IMR-90 (cell line): ENCODE data around the gene ZMYM4. TPM values are rescaled to one million over a fixed set of nuclear protein-coding genes. Genes with fewer than 3 reads are reported as not detected.

ENCODE experiments used
- ATAC-seq: fragments of 200-7000 bp; cut with Tn5 transposase; 2 replicates; pipeline ENCODE4 v1.9.1; 2020; ENCODE audit warnings: low read depth, mild to moderate bottlenecking, moderate library complexity
- BruUV-seq: library from RNA; stranded (reverse); fragments of 400-500 nt; replicated peaks from 2 replicates; lab custom pipeline; 2021; lab: Mats Ljungman, UMichigan
- CTCF ChIA-PET: fragments of 300-600 bp; formaldehyde crosslinking; extraction: SDS; loops from one replicate; lab custom pipeline; 2021; ENCODE audit warnings: antibody characterized with exemption; lab: Yijun Ruan, JAX
- POLR2A ChIA-PET: fragments of 300-600 bp; sonication (Branson Sonifier 250); formaldehyde crosslinking; loops from one replicate; lab custom pipeline; 2022; ENCODE audit warnings: antibody characterized with exemption; ENCODE audit not compliant: unreplicated experiment; lab: Charles Lee
- DNase-seq: peaks from one replicate; pipeline ENCODE4 v3.0.0; 2013
- H2AFZ ChIP-seq: replicated peaks from 2 replicates; pipeline ENCODE3; 2013; ENCODE audit warnings: low read length, mild to moderate bottlenecking; ENCODE audit not compliant: poor library complexity
- H2AK5ac ChIP-seq: 2 replicates; pipeline ENCODE4 v1.6.1; 2013; ENCODE audit warnings: low read depth, low read length, inconsistent platforms
- H2AK9ac ChIP-seq: replicated peaks from 2 replicates; pipeline ENCODE3; 2013; ENCODE audit warnings: mild to moderate bottlenecking, low read depth, low read length, moderate library complexity; ENCODE audit not compliant: poor library complexity
- H2BK120ac ChIP-seq: 2 replicates; pipeline ENCODE4 v1.6.1; 2013; ENCODE audit warnings: low read depth, low read length, inconsistent platforms
- H2BK15ac ChIP-seq: 3 replicates; pipeline ENCODE4 v1.6.1; 2013; ENCODE audit warnings: low read depth, low read length, inconsistent platforms
- H2BK20ac ChIP-seq: 2 replicates; pipeline ENCODE4 v1.6.1; 2013; ENCODE audit warnings: low read depth, mild to moderate bottlenecking, inconsistent platforms, low read length, moderate library complexity
- H2BK5ac ChIP-seq: 2 replicates; pipeline ENCODE4 v1.6.1; 2013; ENCODE audit warnings: mild to moderate bottlenecking, low read depth, low read length, inconsistent platforms; ENCODE audit not compliant: poor library complexity, severe bottlenecking
- H3K14ac ChIP-seq: replicated peaks from 2 replicates; pipeline ENCODE4 v1.6.1; 2013; ENCODE audit warnings: low read depth, low read length, inconsistent platforms
- H3K18ac ChIP-seq: 2 replicates; pipeline ENCODE4 v1.6.1; 2013; ENCODE audit warnings: low read depth, low read length, control low read depth
- H3K23ac ChIP-seq: 2 replicates; pipeline ENCODE4 v1.6.1; 2013; ENCODE audit warnings: low read depth, low read length, inconsistent platforms
- H3K27ac ChIP-seq: 2 replicates; pipeline ENCODE4 v1.5.1; 2013; ENCODE audit warnings: mild to moderate bottlenecking, control low read depth, low read length; ENCODE audit not compliant: insufficient read depth
- H3K27me3 ChIP-seq: 2 replicates; pipeline ENCODE4 v1.6.1; 2013; ENCODE audit warnings: low read length; ENCODE audit not compliant: control insufficient read depth, insufficient read depth
- H3K36me3 ChIP-seq: 2 replicates; pipeline ENCODE4 v1.6.1; 2013; ENCODE audit warnings: low read length, mixed read lengths; ENCODE audit not compliant: control insufficient read depth, insufficient read depth
- H3K4ac ChIP-seq: 2 replicates; pipeline ENCODE4 v1.6.1; 2013; ENCODE audit warnings: low read depth, low read length, inconsistent platforms
- H3K4me1 ChIP-seq: 2 replicates; pipeline ENCODE4 v1.6.1; 2013; ENCODE audit warnings: low read length, mixed read lengths; ENCODE audit not compliant: control insufficient read depth, insufficient read depth
- H3K4me2 ChIP-seq: 2 replicates; pipeline ENCODE4 v1.6.1; 2013; ENCODE audit warnings: low read depth, mild to moderate bottlenecking, control low read depth, low read length, moderate library complexity
- H3K4me3 ChIP-seq: 2 replicates; pipeline ENCODE4 v1.5.1; 2013; ENCODE audit warnings: low read depth, mild to moderate bottlenecking, control low read depth, low read length, moderate library complexity; ENCODE audit not compliant: insufficient read depth
- H3K56ac ChIP-seq: 2 replicates; pipeline ENCODE4 v1.6.1; 2013; ENCODE audit warnings: low read length, inconsistent platforms; ENCODE audit not compliant: insufficient read depth; ENCODE audit errors: extremely low read depth
- H3K79me1 ChIP-seq, 2 experiments: 2 replicates each; pipeline ENCODE4 v1.6.1; 2013; ENCODE audit warnings: low read length in 2 of 2, inconsistent platforms in 1 of 2, low read depth in 1 of 2
- H3K9ac ChIP-seq: 2 replicates; pipeline ENCODE4 v1.6.1; 2013; ENCODE audit warnings: low read depth, low read length, control low read depth
- H3K9me1 ChIP-seq: 2 replicates; pipeline ENCODE4 v1.6.1; 2013; ENCODE audit warnings: low read length, inconsistent platforms; ENCODE audit not compliant: insufficient read depth
- H3K9me3 ChIP-seq: 2 replicates; pipeline ENCODE4 v1.6.1; 2013; ENCODE audit warnings: low read length; ENCODE audit not compliant: control insufficient read depth, insufficient read depth
- H4K20me1 ChIP-seq: 2 replicates; pipeline ENCODE4 v1.6.1; 2013; ENCODE audit warnings: low read length, inconsistent platforms; ENCODE audit not compliant: insufficient read depth
- H4K5ac ChIP-seq: 2 replicates; pipeline ENCODE4 v1.6.1; 2013; ENCODE audit warnings: mild to moderate bottlenecking, low read depth, low read length, control low read depth
- H4K8ac ChIP-seq, 2 experiments: 2 replicates each; pipeline ENCODE4 v1.6.1; 2013; ENCODE audit warnings: low read depth in 2 of 2, low read length in 2 of 2, control low read depth in 1 of 2, inconsistent platforms in 1 of 2
- H4K91ac ChIP-seq: 2 replicates; pipeline ENCODE4 v1.6.1; 2013; ENCODE audit warnings: low read depth, low read length, inconsistent platforms; ENCODE audit not compliant: insufficient read depth
- BHLHE40 ChIP-seq: fragments of 150-350 bp; IDR thresholded peaks from 2 replicates; pipeline ENCODE4 v1.6.1; 2016; ENCODE audit warnings: mild to moderate bottlenecking, low read depth, low read length
- CEBPB ChIP-seq: IDR thresholded peaks from 2 replicates; pipeline ENCODE4 v1.6.1; 2012; ENCODE audit warnings: low read depth, low read length, improper control_type of control experiment
- CHD1 ChIP-seq: IDR thresholded peaks from 2 replicates; pipeline ENCODE4 v1.6.1; 2012; ENCODE audit warnings: low read depth, low read length, improper control_type of control experiment
- CTCF ChIP-seq: conservative IDR thresholded peaks from 2 replicates; pipeline ENCODE4 v1.5.1; 2012; ENCODE audit warnings: mild to moderate bottlenecking, low read depth, low read length, improper control_type of control experiment
- ELK1 ChIP-seq: fragments of 150-350 bp; IDR thresholded peaks from 2 replicates; pipeline ENCODE4 v1.6.1; 2016; ENCODE audit warnings: low read depth, mild to moderate bottlenecking, low read length, moderate library complexity, borderline replicate concordance
- FOS ChIP-seq: fragments of 150-350 bp; IDR thresholded peaks from 2 replicates; pipeline ENCODE4 v1.6.1; 2016; ENCODE audit warnings: low read depth, low read length
- MAFK ChIP-seq: IDR thresholded peaks from 2 replicates; pipeline ENCODE4 v1.6.1; 2012; ENCODE audit warnings: low read depth, low read length, improper control_type of control experiment
- MAZ ChIP-seq: IDR thresholded peaks from 2 replicates; pipeline ENCODE4 v1.6.1; 2012; ENCODE audit warnings: low read depth, mild to moderate bottlenecking, low read length, improper control_type of control experiment, moderate library complexity, borderline replicate concordance
- MXI1 ChIP-seq: IDR thresholded peaks from 2 replicates; pipeline ENCODE4 v1.6.1; 2012; ENCODE audit warnings: low read depth, mild to moderate bottlenecking, low read length, moderate library complexity, borderline replicate concordance
- NFE2L2 ChIP-seq: fragments of 150-350 bp; IDR thresholded peaks from 2 replicates; pipeline ENCODE4 v1.6.1; 2016; ENCODE audit warnings: low read depth, mild to moderate bottlenecking, low read length
- POLR2A ChIP-seq: IDR thresholded peaks from 2 replicates; pipeline ENCODE4 v1.6.1; 2012; ENCODE audit warnings: mild to moderate bottlenecking, low read depth, low read length
- RAD21 ChIP-seq: IDR thresholded peaks from 2 replicates; pipeline ENCODE4 v1.6.1; 2012; ENCODE audit warnings: low read length, improper control_type of control experiment
- RCOR1 ChIP-seq: IDR thresholded peaks from 2 replicates; pipeline ENCODE4 v1.6.1; 2012; ENCODE audit warnings: mild to moderate bottlenecking, low read length, improper control_type of control experiment; ENCODE audit not compliant: insufficient replicate concordance
- RFX5 ChIP-seq: IDR thresholded peaks from 2 replicates; pipeline ENCODE4 v1.8.0; 2012; ENCODE audit warnings: low read depth, mild to moderate bottlenecking, low read length, moderate library complexity
- SMC3 ChIP-seq: fragments of 150-350 bp; IDR thresholded peaks from 2 replicates; pipeline ENCODE4 v1.6.1; 2016; ENCODE audit warnings: low read depth, mild to moderate bottlenecking, antibody characterized with exemption, low read length, moderate library complexity
- USF2 ChIP-seq: fragments of 150-350 bp; IDR thresholded peaks from 2 replicates; pipeline ENCODE4 v1.6.1; 2017; ENCODE audit warnings: mild to moderate bottlenecking, antibody characterized with exemption, low read length, low read depth
- WGBS, 2 experiments: methylation state at CpG; one replicate each; pipeline versions ENCODE4 v1.1.5 to v1.1.7; 2013; ENCODE audit warnings: missing lambda C conversion rate in 2 of 2; ENCODE audit not compliant: insufficient read length in 1 of 2; ENCODE audit errors: extremely low coverage in 2 of 2; 5-methylcytosine and 5-hydroxymethylcytosine counted together
- dilution Hi-C: fragments of 300-500 bp; cut with HindIII; formaldehyde crosslinking; loops from one replicate; pipeline ENCODE4 v1.14.3; 2018; ENCODE audit warnings: low sequenced_read_pairs; ENCODE audit not compliant: unreplicated experiment
- in situ Hi-C: fragments of 300-500 bp; cut with MboI; formaldehyde crosslinking; loops from 3 replicates; pipeline ENCODE4 v1.14.3; 2019; ENCODE audit warnings: low sequenced_read_pairs, inconsistent platforms, mixed read lengths
- intact Hi-C: fragments of 100-400 bp; cut with micrococcal nuclease; formaldehyde crosslinking; loops from 2 replicates; pipeline ENCODE4 v1.10.0; 2022
- polyA plus RNA-seq, 3 experiments: library from polyadenylated mRNA; depleted of rRNA; stranded (reverse); fragments of >200 nt; gene quantifications; 2 replicates each; pipeline ENCODE4 v1.2.3, GENCODE V29; 2012; ENCODE audit warnings: low replicate concordance in 1 of 3
- total RNA-seq: library from RNA; depleted of rRNA; stranded (reverse); fragments of >200 nt; gene quantifications from 2 replicates; pipeline ENCODE4 v1.2.3, GENCODE V29; 2012

ZMYM4 gene
- total and polyA plus RNA-seq, 2 of the 4 experiments (the other 2 are of a cell fraction), result 14.7 to 53.8 TPM

GRCh38 chr1:35408925-35409324 is 140.4 kb downstream of the ZMYM4 start:
- no peak for DNase-seq
- 0 out of 2 replicates have a peak, but pooled peaks cover 5% of the 10 kb centered on the region for H4K20me1 ChIP-seq
- no peak overlapping the region for H3K4me3 ChIP-seq
- no peak overlapping the region for H3K4me2 ChIP-seq
- no TSS peak for BruUV-seq
- H3K9me1 ChIP-seq, result 0 out of 2 replicates have a peak, but pooled peaks cover 3% of the 10 kb centered on the region
- no peak overlapping the region for H2BK20ac ChIP-seq
- H3K9me3 ChIP-seq, result no peaks in the 10 kb centered on the region
- no peak overlapping the region for H2AK5ac ChIP-seq
- H2BK15ac ChIP-seq, result no peak overlapping the region
- peaks cover 2 to 6% of the 10 kb centered on the region in 2 experiments; a peak in 3 of 4 replicates for H3K79me1 ChIP-seq
- no peak overlapping the region for H3K23ac ChIP-seq
- H4K91ac ChIP-seq, result no peak overlapping the region
- H2AFZ ChIP-seq, result no peak overlapping the region
- H3K14ac ChIP-seq, result no peak overlapping the region
- no peak overlapping the region for H3K27ac ChIP-seq
- H4K5ac ChIP-seq, result no peak overlapping the region
- no peak overlapping the region for H3K18ac ChIP-seq
- intact Hi-C loops, result no loop called here
- H3K4me1 ChIP-seq, result no peaks in the 10 kb centered on the region
- no peak overlapping the region for H2BK120ac ChIP-seq
- H3K9ac ChIP-seq, result no peak overlapping the region
- no peaks in the 10 kb centered on the region for H3K27me3 ChIP-seq
- no peak overlapping the region for H2AK9ac ChIP-seq
- dilution Hi-C loops, result no loop called here
- H2BK5ac ChIP-seq, result no peak overlapping the region
- TF ChIP-seq CTCF, result no peak
- no peak for TF ChIP-seq MAFK
- TF ChIP-seq SMC3, result no peak
- no peak for TF ChIP-seq POLR2A
- no peak for TF ChIP-seq CHD1
- TF ChIP-seq NFE2L2, result no peak
- no peak for TF ChIP-seq BHLHE40
- TF ChIP-seq ELK1, result no peak
- TF ChIP-seq RFX5, result no peak
- TF ChIP-seq MAZ, result no peak
- TF ChIP-seq USF2, result no peak
- TF ChIP-seq CEBPB, result no peak
- no peak for TF ChIP-seq RCOR1
- no peak for TF ChIP-seq RAD21
- no peak for TF ChIP-seq MXI1
- TF ChIP-seq FOS, result no peak
- ChIA-PET CTCF (no interaction called here), POLR2A (no interaction called here)
- H4K8ac ChIP-seq, result no peak overlapping the region
- H3K36me3 ChIP-seq, result peaks cover 35% of the 10 kb centered on the region
- in situ Hi-C loops, result no loop called here
- no peak overlapping the region for H3K4ac ChIP-seq
- H3K56ac ChIP-seq, result no peak overlapping the region
- no peak for ATAC-seq
- WGBS, 2 experiments, result no CpG with 5 or more reads among the region's 1 CpG
